CD4-positive, CD25-positive, alpha-beta regulatory T cell (primary cell): ENCODE results near the gene RSL24D1. TPM values are rescaled to one million over a fixed set of nuclear protein-coding genes. Genes with fewer than 3 reads are reported as not detected.
A peak's percentile ranks its signal among the peaks of the same experiment; 100 is the strongest.

Experiments used
- ATAC-seq, 2 donors: fragments of 150-1000 bp; cut with Tn5 transposase; one replicate each; pipeline ENCODE4 v1.10.0; 2021; ENCODE audit warnings: low read depth in 2 of 2, moderate number of reproducible peaks in 2 of 2, moderate library complexity in 1 of 2
- DNase-seq, 3 donors: peaks; one replicate each; pipeline versions ENCODE4 v3.0.0 to v3.0.0-alpha.2; 2012 to 2022; ENCODE audit warnings: mixed read lengths in 1 of 3
- H3K27ac ChIP-seq: one replicate; pipeline ENCODE4 v1.7.0; 2013; ENCODE audit warnings: mild to moderate bottlenecking, low read length; ENCODE audit not compliant: insufficient read depth, poor library complexity, severe bottlenecking
- H3K27me3 ChIP-seq: one replicate; pipeline ENCODE4 v1.7.0; 2013; ENCODE audit warnings: low read length; ENCODE audit not compliant: control insufficient read depth, insufficient read depth
- H3K36me3 ChIP-seq: one replicate; pipeline ENCODE4 v1.7.0; 2013; ENCODE audit warnings: mild to moderate bottlenecking, low read length, moderate library complexity; ENCODE audit not compliant: control insufficient read depth, insufficient read depth
- H3K4me1 ChIP-seq: 2 replicates; pipeline ENCODE4 v1.7.0; 2013; ENCODE audit warnings: mild to moderate bottlenecking, low read length; ENCODE audit not compliant: insufficient read depth, control insufficient read depth, poor library complexity, severe bottlenecking
- H3K4me3 ChIP-seq: one replicate; pipeline ENCODE4 v1.7.0; 2013; ENCODE audit warnings: low read depth, mild to moderate bottlenecking, low read length, moderate library complexity
- H3K9me3 ChIP-seq, 2 experiments: 1 replicate in 1 of 2; 2 replicates in 1 of 2; pipeline ENCODE4 v1.7.0; 2013; ENCODE audit warnings: low read length in 2 of 2, mild to moderate bottlenecking in 1 of 2, moderate library complexity in 1 of 2; ENCODE audit not compliant: control insufficient read depth in 2 of 2
- H3K27ac Mint-ChIP-seq, 3 donors: one replicate each; pipeline ENCODE4 v1.8.0; 2020 to 2022; ENCODE audit warnings: mild to moderate bottlenecking in 3 of 3, mixed read lengths in 3 of 3, moderate library complexity in 2 of 3
- H3K27me3 Mint-ChIP-seq: one replicate; pipeline ENCODE4 v1.8.0; 2022; ENCODE audit warnings: mild to moderate bottlenecking, mixed read lengths
- H3K36me3 Mint-ChIP-seq: one replicate; pipeline ENCODE4 v1.8.0; 2020; ENCODE audit warnings: mixed read lengths
- H3K4me1 Mint-ChIP-seq, 4 donors: one replicate each; pipeline ENCODE4 v1.8.0; 2020 to 2022; ENCODE audit warnings: mixed read lengths in 4 of 4, mild to moderate bottlenecking in 1 of 4
- H3K4me3 Mint-ChIP-seq, 4 donors: one replicate each; pipeline ENCODE4 v1.8.0; 2020 to 2022; ENCODE audit warnings: mild to moderate bottlenecking in 4 of 4, mixed read lengths in 4 of 4, moderate library complexity in 3 of 4
- H3K9me3 Mint-ChIP-seq, 7 donors: one replicate each; pipeline ENCODE4 v1.8.0; 2020 to 2022; ENCODE audit warnings: mixed read lengths in 7 of 7, mild to moderate bottlenecking in 3 of 7, moderate library complexity in 2 of 7
- polyA plus RNA-seq, 4 donors: library from polyadenylated mRNA; unstranded; fragments of 300-500 nt; fragmentation: Illumina TruSeq; gene quantifications; one replicate each; pipeline ENCODE4 v1.2.3, GENCODE V29; 2021
- total RNA-seq: library from RNA; stranded (reverse); gene quantifications from one replicate; pipeline ENCODE4 v1.2.3, GENCODE V29; 2022

RSL24D1 gene
- total and polyA plus RNA-seq, 5 donors from 2014 or later = 85.4 to 121 (median 108) TPM

- Histone ChIP-seq H3K27ac (no peak overlapping the region), H3K27me3 (no peaks in the 10 kb centered on the region), H3K4me3 (no peak overlapping the region)
Measured at GRCh38 chr15:55226127-55226526, 29.4 kb upstream of the RSL24D1 start.

DNA sequence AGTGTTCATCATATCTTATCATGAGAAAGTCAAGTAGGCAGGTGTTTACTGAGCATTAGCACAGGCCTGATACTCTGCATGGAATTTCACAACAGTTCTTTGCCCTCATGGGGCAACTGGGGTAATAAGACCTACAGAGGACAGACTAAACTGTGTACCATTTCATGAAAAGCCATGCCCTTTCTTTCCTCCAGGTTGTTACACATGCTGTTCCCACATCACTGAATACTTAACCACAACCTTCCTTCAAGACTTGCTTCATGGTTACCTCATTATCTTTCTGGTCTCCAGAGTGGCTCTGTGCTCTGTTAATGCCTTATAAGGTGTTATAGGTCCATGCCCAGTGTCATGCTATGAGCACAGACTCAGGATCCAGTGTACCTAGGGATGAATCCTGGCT is 28.2 kb upstream of the RSL24D1 start:
- Histone ChIP-seq H3K4me3 (no peak overlapping the region), H3K4me1 (peaks cover 22% of the 10 kb centered on the region), H3K36me3 (peaks cover 21% of the 10 kb centered on the region), H3K9me3 (no peaks in the 10 kb centered on the region), H3K27ac (no peak overlapping the region), H3K27me3 (no peaks in the 10 kb centered on the region)
- Mint-ChIP-seq H3K9me3 (no peaks in the 10 kb centered on the region), H3K4me3 (peak overlapping the region in 1 of 4 donors; percentile 13), H3K36me3 (peaks cover 10% of the 10 kb centered on the region), H3K27ac (peak overlapping the region in 2 of 3 donors; percentile 29 to 55), H3K4me1 (peaks cover 14 to 52% (median 35%) of the 10 kb centered on the region in 4 donors), H3K27me3 (no peaks in the 10 kb centered on the region)
- DNase-seq = no peak
- peak in 1 of 2 donors; percentile 13 for ATAC-seq

More at GRCh38 chr15:55226127-55226526, 29.4 kb upstream of the RSL24D1 start:
- ATAC-seq (no peak), DNase-seq (no peak)
- peaks cover 29% of the 10 kb centered on the region for H3K36me3 ChIP-seq
- peaks cover 21% of the 10 kb centered on the region for H3K4me1 ChIP-seq
- peak overlapping the region in 1 of 3 donors; percentile 55 for H3K27ac Mint-ChIP-seq
- H3K4me3 Mint-ChIP-seq = no peak overlapping the region
- H3K9me3 ChIP-seq = no peaks in the 10 kb centered on the region
- no peaks in the 10 kb centered on the region for H3K9me3 Mint-ChIP-seq
- H3K4me1 Mint-ChIP-seq = peaks cover 14 to 55% (median 37%) of the 10 kb centered on the region in 4 donors
- peaks cover 19% of the 10 kb centered on the region for H3K36me3 Mint-ChIP-seq
- no peaks in the 10 kb centered on the region for H3K27me3 Mint-ChIP-seq

DNA sequence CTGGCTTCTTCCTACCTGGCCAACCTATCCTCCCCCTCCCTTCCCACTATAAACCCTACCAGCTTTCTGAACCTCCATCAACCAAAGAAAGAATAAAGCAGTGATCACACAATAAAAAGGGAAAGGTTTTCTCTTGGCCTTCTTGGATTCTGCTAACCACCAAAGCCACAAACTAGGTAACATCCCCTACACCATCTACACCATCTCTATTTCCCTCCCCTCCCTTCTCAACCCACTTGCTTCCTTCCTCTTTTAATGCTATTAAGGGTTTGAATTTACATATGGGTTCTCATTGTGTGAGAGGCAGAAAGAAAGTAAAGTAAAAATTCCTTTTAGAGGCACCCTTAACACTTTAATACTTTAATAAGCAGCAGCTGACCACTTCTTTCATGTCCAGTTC is 25.8 kb upstream of the RSL24D1 start:
- H3K36me3 Mint-ChIP-seq = peaks cover 5% of the 10 kb centered on the region
- no peaks in the 10 kb centered on the region for H3K27me3 ChIP-seq
- DNase-seq (peak in 1 of 3 donors; percentile 47), ATAC-seq (peak in 1 of 2 donors; percentile 43)
- H3K36me3 ChIP-seq = peaks cover 9% of the 10 kb centered on the region
- H3K4me3 Mint-ChIP-seq = peak overlapping the region; percentile 13 to 70 (median 48)
- H3K4me1 Mint-ChIP-seq = peaks cover 17 to 60% (median 39%) of the 10 kb centered on the region in 4 donors
- no peaks in the 10 kb centered on the region for H3K9me3 Mint-ChIP-seq
- no peaks in the 10 kb centered on the region for H3K9me3 ChIP-seq
- no peaks in the 10 kb centered on the region for H3K27me3 Mint-ChIP-seq
- H3K27ac ChIP-seq = peak overlapping the region; percentile 30
- H3K4me1 ChIP-seq = peaks cover 27% of the 10 kb centered on the region
- H3K4me3 ChIP-seq = peak overlapping the region; percentile 54
- peak overlapping the region; percentile 45 to 88 (median 82) for H3K27ac Mint-ChIP-seq

DNA sequence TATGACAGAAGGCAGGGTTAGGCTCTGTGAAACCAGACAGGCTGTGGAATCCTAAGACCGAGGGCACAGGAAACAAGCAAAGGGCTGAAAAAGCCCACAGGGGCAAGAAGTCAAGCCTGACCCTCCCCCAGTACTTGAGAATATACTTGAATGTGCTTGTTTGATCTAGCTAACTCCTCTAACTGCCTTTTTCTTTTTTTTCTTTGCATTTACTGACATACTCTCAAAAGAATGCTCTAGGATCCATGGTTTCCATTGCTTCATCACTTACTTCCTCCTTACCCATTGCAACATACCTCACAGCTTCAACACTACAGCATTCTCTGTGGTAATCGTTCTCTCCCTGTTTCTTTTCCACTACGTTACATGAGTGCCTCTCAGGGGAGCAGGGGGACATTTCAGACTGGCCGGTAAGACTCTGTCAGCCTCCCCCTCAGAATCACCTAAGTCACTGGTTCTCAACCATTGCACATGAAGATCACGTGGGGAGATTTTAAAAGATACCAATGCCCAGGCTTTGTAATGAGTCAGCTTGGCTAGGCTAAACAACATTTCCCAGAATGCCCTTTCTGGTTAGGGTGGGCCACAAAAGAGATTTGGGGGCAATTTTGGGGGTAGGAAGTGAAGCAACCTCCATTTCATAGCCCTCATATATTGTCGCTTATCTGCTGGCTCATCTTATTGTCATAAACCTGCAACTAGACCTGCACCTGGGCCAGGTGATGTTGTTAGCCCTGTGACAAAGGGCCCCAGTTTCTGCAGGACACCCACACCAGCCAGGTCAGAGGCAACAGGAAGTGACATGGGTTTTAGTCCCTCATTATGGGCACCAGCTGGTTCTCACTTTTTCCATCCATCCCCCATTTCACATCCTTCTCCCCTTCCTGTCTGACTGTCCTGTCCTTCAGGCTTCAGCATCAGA is 24.6 kb upstream of the RSL24D1 start:
- H3K4me1 Mint-ChIP-seq = peaks cover 20 to 60% (median 39%) of the 10 kb centered on the region in 4 donors
- peak overlapping the region in 2 of 4 donors; percentile 3 to 48 for H3K4me3 Mint-ChIP-seq
- H3K36me3 ChIP-seq = peaks cover 4% of the 10 kb centered on the region
- peak overlapping the region; percentile 27 to 57 (median 53) for H3K27ac Mint-ChIP-seq
- peak in 1 of 2 donors; percentile 22 for ATAC-seq
- DNase-seq = peak in 1 of 3 donors; percentile 25
- no peak overlapping the region for H3K27ac ChIP-seq
- no peaks in the 10 kb centered on the region for H3K9me3 ChIP-seq
- no peaks in the 10 kb centered on the region for H3K27me3 ChIP-seq
- no peaks in the 10 kb centered on the region for H3K27me3 Mint-ChIP-seq
- no peaks in the 10 kb centered on the region for H3K9me3 Mint-ChIP-seq
- H3K36me3 Mint-ChIP-seq = no peaks in the 10 kb centered on the region
- H3K4me1 ChIP-seq = peaks cover 29% of the 10 kb centered on the region
- H3K4me3 ChIP-seq = no peak overlapping the region

DNA sequence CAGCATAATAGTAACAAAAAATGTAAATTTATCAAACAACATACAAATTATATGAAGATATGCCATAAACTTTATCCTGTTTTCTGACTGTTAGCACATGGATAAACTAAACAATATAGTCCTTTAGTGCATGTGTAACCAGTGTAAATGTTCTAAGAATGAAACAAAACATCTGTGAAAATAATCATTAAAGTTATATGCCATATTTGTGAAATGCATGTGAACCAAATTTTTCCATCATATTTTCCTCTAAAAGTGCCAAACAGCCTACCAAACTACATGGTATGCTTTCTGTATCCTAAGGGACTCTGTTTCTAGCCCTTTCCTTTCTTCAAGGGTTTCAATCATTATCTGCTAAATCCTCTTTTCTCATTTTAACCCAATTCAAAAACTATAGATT is 23.9 kb upstream of the RSL24D1 start:
- H3K27ac Mint-ChIP-seq = peak overlapping the region in 2 of 3 donors; percentile 27 to 53
- Histone ChIP-seq H3K4me1 (peaks cover 29% of the 10 kb centered on the region), H3K27ac (no peak overlapping the region), H3K36me3 (no peaks in the 10 kb centered on the region), H3K27me3 (no peaks in the 10 kb centered on the region), H3K4me3 (no peak overlapping the region), H3K9me3 (no peaks in the 10 kb centered on the region)
- H3K9me3 Mint-ChIP-seq = no peaks in the 10 kb centered on the region
- no peaks in the 10 kb centered on the region for H3K36me3 Mint-ChIP-seq
- DNase-seq = no peak
- H3K4me3 Mint-ChIP-seq = peak overlapping the region in 1 of 4 donors; percentile 3
- H3K27me3 Mint-ChIP-seq = no peaks in the 10 kb centered on the region
- peaks cover 20 to 58% (median 38%) of the 10 kb centered on the region in 4 donors for H3K4me1 Mint-ChIP-seq
- no peak for ATAC-seq

GRCh38 chr15:55218056-55218455 is 21.3 kb upstream of the RSL24D1 start:
- DNase-seq = peak in 1 of 3 donors; percentile 28
- no peaks in the 10 kb centered on the region for H3K9me3 Mint-ChIP-seq
- peaks cover 27% of the 10 kb centered on the region for H3K4me1 ChIP-seq
- H3K36me3 Mint-ChIP-seq = peaks cover 9% of the 10 kb centered on the region
- no peaks in the 10 kb centered on the region for H3K27me3 ChIP-seq
- H3K4me3 ChIP-seq = no peak overlapping the region
- H3K9me3 ChIP-seq = no peaks in the 10 kb centered on the region
- ATAC-seq = no peak
- H3K27ac ChIP-seq = peak overlapping the region; percentile 15
- no peaks in the 10 kb centered on the region for H3K36me3 ChIP-seq
- H3K4me3 Mint-ChIP-seq = no peak overlapping the region
- peaks cover 9 to 33% (median 29%) of the 10 kb centered on the region in 4 donors for H3K4me1 Mint-ChIP-seq
- no peaks in the 10 kb centered on the region for H3K27me3 Mint-ChIP-seq
- peak overlapping the region in 1 of 3 donors; percentile 56 for H3K27ac Mint-ChIP-seq

GRCh38 chr15:55204464-55204863 is 7.7 kb upstream of the RSL24D1 start:
- Mint-ChIP-seq H3K27me3 (no peaks in the 10 kb centered on the region), H3K9me3 (no peaks in the 10 kb centered on the region), H3K4me3 (no peak overlapping the region), H3K4me1 (peaks cover 0 to 5% (median 2%) of the 10 kb centered on the region in 4 donors), H3K27ac (no peak overlapping the region), H3K36me3 (peaks cover 12% of the 10 kb centered on the region)
- Histone ChIP-seq H3K4me3 (no peak overlapping the region), H3K4me1 (no peaks in the 10 kb centered on the region), H3K27me3 (no peaks in the 10 kb centered on the region), H3K9me3 (no peaks in the 10 kb centered on the region), H3K27ac (no peak overlapping the region), H3K36me3 (peaks cover 12% of the 10 kb centered on the region)
- DNase-seq (no peak), ATAC-seq (no peak)
